Measurements from ENCODE around the gene FXYD5. TPM values are rescaled to one million over a fixed set of nuclear protein-coding genes. Genes with fewer than 3 reads are reported as not detected.
A peak's percentile ranks its signal among the peaks of the same experiment; 100 is the strongest.

The FXYD5 gene
- total RNA-seq, 2 donors from 2014 or later, result 11.5 to 17.1 TPM

- 64 to 65% methylated on average over 7 to 9 of the region's 9 CpGs for WGBS, 2 donors
- ATAC-seq (no peak), DNase-seq (no peak)
- peaks cover 25% of the 10 kb centered on the region for H3K4me1 ChIP-seq
- no peaks in the 10 kb centered on the region for H3K9me3 ChIP-seq
- no peak overlapping the region for H3K27ac ChIP-seq
- TF ChIP-seq, protein P1, sequence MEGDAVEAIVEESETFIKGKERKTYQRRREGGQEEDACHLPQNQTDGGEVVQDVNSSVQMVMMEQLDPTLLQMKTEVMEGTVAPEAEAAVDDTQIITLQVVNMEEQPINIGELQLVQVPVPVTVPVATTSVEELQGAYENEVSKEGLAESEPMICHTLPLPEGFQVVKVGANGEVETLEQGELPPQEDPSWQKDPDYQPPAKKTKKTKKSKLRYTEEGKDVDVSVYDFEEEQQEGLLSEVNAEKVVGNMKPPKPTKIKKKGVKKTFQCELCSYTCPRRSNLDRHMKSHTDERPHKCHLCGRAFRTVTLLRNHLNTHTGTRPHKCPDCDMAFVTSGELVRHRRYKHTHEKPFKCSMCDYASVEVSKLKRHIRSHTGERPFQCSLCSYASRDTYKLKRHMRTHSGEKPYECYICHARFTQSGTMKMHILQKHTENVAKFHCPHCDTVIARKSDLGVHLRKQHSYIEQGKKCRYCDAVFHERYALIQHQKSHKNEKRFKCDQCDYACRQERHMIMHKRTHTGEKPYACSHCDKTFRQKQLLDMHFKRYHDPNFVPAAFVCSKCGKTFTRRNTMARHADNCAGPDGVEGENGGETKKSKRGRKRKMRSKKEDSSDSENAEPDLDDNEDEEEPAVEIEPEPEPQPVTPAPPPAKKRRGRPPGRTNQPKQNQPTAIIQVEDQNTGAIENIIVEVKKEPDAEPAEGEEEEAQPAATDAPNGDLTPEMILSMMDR (IDR thresholded peaks at IDR 0.05), result no peak
- no peak for TF ChIP-seq POLR2A (IDR thresholded peaks at IDR 0.05)
- intact Hi-C loops (cut with DNase I), result no loop called here
- H3K4me3 ChIP-seq, result no peak overlapping the region
- H3K36me3 ChIP-seq (replicated peaks in 1 of 2; ENCODE audit: insufficient read depth in 1 of 2, low read depth in 2 of 2), result no peaks in the 10 kb centered on the region
- H3K27me3 ChIP-seq, result no peaks in the 10 kb centered on the region
Measured at GRCh38 chr19:35110974-35111373, 43.6 kb upstream of the FXYD5 start.

GRCh38 chr19:35112995-35113688 is 41.4 kb upstream of the FXYD5 start:
- ATAC-seq, result no peak
- intact Hi-C loops (cut with DNase I), result no loop called here
- 82 to 85% methylated on average over 13 to 15 of the region's 15 CpGs for WGBS, 2 donors
- DNase-seq, result no peak
- Histone ChIP-seq H3K4me1 (peaks cover 31% of the 10 kb centered on the region), H3K27me3 (no peaks in the 10 kb centered on the region), H3K27ac (no peak overlapping the region), H3K36me3 (replicated peaks in 1 of 2; ENCODE audit: insufficient read depth in 1 of 2, low read depth in 2 of 2) (no peaks in the 10 kb centered on the region), H3K4me3 (no peak overlapping the region), H3K9me3 (no peaks in the 10 kb centered on the region)
- TF ChIP-seq, protein P1 (IDR thresholded peaks at IDR 0.05), result no peak
- no peak for TF ChIP-seq POLR2A (IDR thresholded peaks at IDR 0.05)

- no peaks in the 10 kb centered on the region for H3K36me3 ChIP-seq (replicated peaks in 1 of 2; ENCODE audit: insufficient read depth in 1 of 2, low read depth in 2 of 2)
- H3K27ac ChIP-seq, result peak overlapping the region; percentile 6 to 68 (median 27)
- peak; percentile 73 for ATAC-seq
- peak; percentile 52 to 80 (median 74) for DNase-seq
- intact Hi-C loops (cut with DNase I), result no loop called here
- H3K9me3 ChIP-seq, result no peaks in the 10 kb centered on the region
- no peak overlapping the region for H3K4me3 ChIP-seq
- TF ChIP-seq, protein P1 (IDR thresholded peaks at IDR 0.05), result peak; percentile 82 to 96 (median 87)
- TF ChIP-seq POLR2A (IDR thresholded peaks at IDR 0.05), result no peak
- 5 to 7% methylated on average over 18 to 23 of the region's 23 CpGs for WGBS, 2 donors
- peaks cover 31% of the 10 kb centered on the region for H3K4me1 ChIP-seq
- no peaks in the 10 kb centered on the region for H3K27me3 ChIP-seq
Measured at GRCh38 chr19:35114353-35115176, 40.0 kb upstream of the FXYD5 start.

DNA sequence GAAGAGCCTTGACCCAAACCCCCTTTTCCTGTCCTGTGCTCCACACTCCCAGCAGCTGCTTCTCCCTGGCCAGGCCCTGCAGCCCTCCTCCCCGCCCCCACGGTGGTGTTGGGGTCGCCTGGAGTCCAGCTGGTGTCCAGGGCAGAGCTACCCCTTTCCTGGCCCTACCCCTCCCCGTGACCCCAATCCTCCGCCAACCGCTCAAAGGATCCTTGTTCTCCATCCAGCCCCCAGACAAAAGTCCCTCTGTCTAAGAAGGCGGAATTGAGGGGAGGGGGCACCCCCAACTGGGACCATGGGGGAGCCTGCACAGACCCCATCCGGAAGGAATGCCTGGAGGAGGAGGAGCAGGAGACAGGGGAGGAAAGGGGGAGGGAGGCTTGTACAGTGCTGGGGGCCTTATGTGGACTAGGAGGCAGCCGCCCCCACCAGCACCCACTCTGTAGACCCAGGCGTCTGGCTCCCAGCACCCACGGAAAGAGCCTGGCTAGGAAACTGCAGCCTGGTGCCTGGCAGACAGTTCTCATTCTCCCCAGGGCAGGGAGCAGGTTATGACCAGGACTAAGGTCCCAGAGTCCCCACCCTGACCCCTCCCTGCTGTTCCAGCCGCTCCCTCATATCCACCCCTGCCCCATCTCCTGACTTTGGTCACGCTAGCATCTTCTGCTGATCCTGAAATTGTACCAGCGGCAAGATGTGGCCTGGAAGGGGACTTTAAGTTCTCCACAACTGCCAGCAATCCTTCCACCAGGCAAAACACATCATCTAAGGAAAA is 39.2 kb upstream of the FXYD5 start, which contains the start of gene FXYD3:
TSS of gene FXYD3 (plus strand) at position 647 of the 775 bp plus-strand sequence. CDS start 3,554 bp downstream, outside the sequence.
- DNase-seq (no peak), ATAC-seq (peak; percentile 8)
- TF ChIP-seq, protein P1 (IDR thresholded peaks at IDR 0.05), result no peak
- TF ChIP-seq POLR2A (IDR thresholded peaks at IDR 0.05), result no peak
- peak within 1 kb of the TSS; percentile 6 to 68 (median 36) for H3K27ac ChIP-seq
- peak within 1 kb of the TSS in 1 of 2 donors; percentile 11 for H3K4me3 ChIP-seq
- H3K4me1 ChIP-seq, result peaks cover 31% of the 10 kb centered on the region
- no peaks in the 10 kb centered on the region for H3K27me3 ChIP-seq
- 30 to 31% methylated on average over 12 to 14 of the region's 14 CpGs for WGBS, 2 donors
- H3K9me3 ChIP-seq, result no peaks in the 10 kb centered on the region
- no peaks in the 10 kb centered on the region for H3K36me3 ChIP-seq (replicated peaks in 1 of 2; ENCODE audit: insufficient read depth in 1 of 2, low read depth in 2 of 2)
- intact Hi-C loops (cut with DNase I), result no loop called here

Measured in body of pancreas (tissue), 4 donors.